GM18907 (cell line): Measurements from ENCODE around the gene ITPK1.
A peak's percentile ranks its signal among the peaks of the same experiment; 100 is the strongest.
"Not testable (repeated sequence)": the region's sequence is repeated elsewhere in the genome, so short reads cannot be mapped to it uniquely, and the experiment has no call there.

Experiments used
- ATAC-seq: cut with Tn5 transposase; IDR thresholded peaks from one replicate; pipeline ENCODE4 v1.9.1; 2021; ENCODE audit warnings: mild to moderate bottlenecking, moderate library complexity; ENCODE audit not compliant: unreplicated experiment

The ITPK1 gene

GRCh38 chr14:93115821-93116675 is at the start of gene ITPK1:
TSS of gene ITPK1 (minus strand) at chr14:93115925. CDS start at chr14:93115163, 762 bp downstream.
- peak; percentile 63 for ATAC-seq

- peak; percentile 44 for ATAC-seq
Observed at GRCh38 chr14:93163564-93163963, 47.8 kb upstream of the ITPK1 start.

- no peak for ATAC-seq
Observed at GRCh38 chr14:93161411-93161940, 45.8 kb upstream of the ITPK1 start.

GRCh38 chr14:93160353-93160801 is 44.7 kb upstream of the ITPK1 start:
- ATAC-seq, result no peak

GRCh38 chr14:93159625-93160352 is 44.1 kb upstream of the ITPK1 start:
- not testable (repeated sequence) for ATAC-seq

GRCh38 chr14:93158349-93158748 is 42.6 kb upstream of the ITPK1 start:
- ATAC-seq, result not testable (repeated sequence)

GRCh38 chr14:93156693-93157369 is 41.1 kb upstream of the ITPK1 start:
- no peak for ATAC-seq

GRCh38 chr14:93155667-93156066 is 39.9 kb upstream of the ITPK1 start:
- no peak for ATAC-seq

- ATAC-seq, result no peak
Observed at GRCh38 chr14:93153121-93153520, 37.4 kb upstream of the ITPK1 start.

GRCh38 chr14:93150227-93151208 is 34.8 kb upstream of the ITPK1 start:
- ATAC-seq, result no peak

- no peak for ATAC-seq
Observed at GRCh38 chr14:93148979-93149378, 33.3 kb upstream of the ITPK1 start.

- peak; percentile 86 for ATAC-seq
Observed at GRCh38 chr14:93146119-93146518, 30.4 kb upstream of the ITPK1 start.

GRCh38 chr14:93142854-93143652 is 27.3 kb upstream of the ITPK1 start:
- ATAC-seq, result no peak

GRCh38 chr14:93137864-93138263 is 22.1 kb upstream of the ITPK1 start:
- ATAC-seq, result no peak

GRCh38 chr14:93136508-93136907 is 20.8 kb upstream of the ITPK1 start:
- not testable (repeated sequence) for ATAC-seq

GRCh38 chr14:93136009-93136408 is 20.3 kb upstream of the ITPK1 start:
- ATAC-seq, result no peak

- ATAC-seq, result no peak
Observed at GRCh38 chr14:93135399-93135798, 19.7 kb upstream of the ITPK1 start.

- no peak for ATAC-seq
Observed at GRCh38 chr14:93133464-93133863, 17.7 kb upstream of the ITPK1 start.

GRCh38 chr14:93132472-93133065 is 16.8 kb upstream of the ITPK1 start:
- ATAC-seq, result peak; percentile 50
